ENCODE results near the gene PSMC6.

The PSMC6 gene

GRCh38 chr14:52767058-52767833 lies 60.2 kb downstream of the PSMC6 start:
- in situ Hi-C loops (cut with MboI; ENCODE audit: low pct_unique_long_range_greater_than_20kb, low sequenced_read_pairs) = no loop called here
- DNase-seq = no peak

GRCh38 chr14:52769887-52770286 lies 62.9 kb downstream of the PSMC6 start:
- in situ Hi-C loops (cut with MboI; ENCODE audit: low pct_unique_long_range_greater_than_20kb, low sequenced_read_pairs) = no loop called here
- no peak for DNase-seq

GRCh38 chr14:52776816-52777215 lies 69.8 kb downstream of the PSMC6 start:
- in situ Hi-C loops (cut with MboI; ENCODE audit: low pct_unique_long_range_greater_than_20kb, low sequenced_read_pairs) = no loop called here
- DNase-seq = no peak
